GM21576 (cell line): Measurements from ENCODE around the gene MBOAT2.

Experiments
- ATAC-seq: cut with Tn5 transposase; IDR thresholded peaks from one replicate; pipeline ENCODE4 v1.9.1; 2021; ENCODE audit warnings: mild to moderate bottlenecking, moderate library complexity; ENCODE audit not compliant: unreplicated experiment

Gene MBOAT2

GRCh38 chr2:9018534-9018933 lies 15.1 kb upstream of the MBOAT2 start:
- ATAC-seq, result no peak

GRCh38 chr2:9018109-9018508 lies 14.6 kb upstream of the MBOAT2 start:
- no peak for ATAC-seq

GRCh38 chr2:9017411-9017810 lies 13.9 kb upstream of the MBOAT2 start:
- ATAC-seq, result no peak

GRCh38 chr2:9015998-9016397 lies 12.5 kb upstream of the MBOAT2 start:
- no peak for ATAC-seq

GRCh38 chr2:9013403-9013802 lies 9.9 kb upstream of the MBOAT2 start:
- ATAC-seq, result no peak

GRCh38 chr2:9010866-9011265 lies 7.4 kb upstream of the MBOAT2 start:
- ATAC-seq, result no peak

GRCh38 chr2:9008951-9009664 lies 5.6 kb upstream of the MBOAT2 start:
- no peak for ATAC-seq

- ATAC-seq, result no peak
Measured at GRCh38 chr2:9006368-9006767, 2.9 kb upstream of the MBOAT2 start.

- ATAC-seq, result no peak
Measured at GRCh38 chr2:9004338-9005204, 1.1 kb upstream of the MBOAT2 start.

GRCh38 chr2:9003366-9003615 lies 193 bp downstream of the MBOAT2 start:
- no peak for ATAC-seq

- ATAC-seq, result peak; percentile 8
Measured at GRCh38 chr2:9002637-9003365, 683 bp downstream of the MBOAT2 start.

GRCh38 chr2:9002313-9002636 lies 1.2 kb downstream of the MBOAT2 start:
- no peak for ATAC-seq

GRCh38 chr2:9001778-9002177 lies 1.7 kb downstream of the MBOAT2 start:
- ATAC-seq, result no peak

GRCh38 chr2:9001229-9001628 lies 2.3 kb downstream of the MBOAT2 start:
- no peak for ATAC-seq

GRCh38 chr2:9000442-9000841 lies 3.0 kb downstream of the MBOAT2 start:
- ATAC-seq, result no peak

- no peak for ATAC-seq
Measured at GRCh38 chr2:8999797-9000196, 3.7 kb downstream of the MBOAT2 start.

GRCh38 chr2:8999102-8999446 lies 4.4 kb downstream of the MBOAT2 start:
- ATAC-seq, result no peak

GRCh38 chr2:8998418-8999101 lies 4.9 kb downstream of the MBOAT2 start:
- ATAC-seq, result no peak

- ATAC-seq, result no peak
Measured at GRCh38 chr2:8997631-8998030, 5.9 kb downstream of the MBOAT2 start.

GRCh38 chr2:8997108-8997507 lies 6.4 kb downstream of the MBOAT2 start:
- ATAC-seq, result no peak

GRCh38 chr2:8996006-8996405 lies 7.5 kb downstream of the MBOAT2 start:
- no peak for ATAC-seq

GRCh38 chr2:8994386-8994785 lies 9.1 kb downstream of the MBOAT2 start:
- no peak for ATAC-seq
